AG09309 (cell line): Measurements from ENCODE around the gene ECEL1.
A peak's percentile ranks its signal among the peaks of the same experiment; 100 is the strongest.
"Not testable (repeated sequence)": the region's sequence is repeated elsewhere in the genome, so short reads cannot be mapped to it uniquely, and the experiment has no call there.

ENCODE experiments used
- DNase-seq: peaks from one replicate; pipeline ENCODE4 v3.0.0-alpha.2; 2010; ENCODE audit warnings: low read depth
- H3K4me3 ChIP-seq: 2 replicates; pipeline ENCODE4 v1.5.1; 2011; ENCODE audit warnings: mild to moderate bottlenecking, low read depth, low read length, moderate library complexity; ENCODE audit not compliant: control insufficient read depth
- TF ChIP-seq, protein P1 (sequence below): IDR thresholded peaks from 2 replicates; pipeline ENCODE4 v1.5.1; 2011; ENCODE audit warnings: mild to moderate bottlenecking, low read depth, low read length, inconsistent platforms; ENCODE audit not compliant: insufficient read depth, control insufficient read depth; ENCODE audit errors: missing control alignments

ECEL1 gene

DNA sequence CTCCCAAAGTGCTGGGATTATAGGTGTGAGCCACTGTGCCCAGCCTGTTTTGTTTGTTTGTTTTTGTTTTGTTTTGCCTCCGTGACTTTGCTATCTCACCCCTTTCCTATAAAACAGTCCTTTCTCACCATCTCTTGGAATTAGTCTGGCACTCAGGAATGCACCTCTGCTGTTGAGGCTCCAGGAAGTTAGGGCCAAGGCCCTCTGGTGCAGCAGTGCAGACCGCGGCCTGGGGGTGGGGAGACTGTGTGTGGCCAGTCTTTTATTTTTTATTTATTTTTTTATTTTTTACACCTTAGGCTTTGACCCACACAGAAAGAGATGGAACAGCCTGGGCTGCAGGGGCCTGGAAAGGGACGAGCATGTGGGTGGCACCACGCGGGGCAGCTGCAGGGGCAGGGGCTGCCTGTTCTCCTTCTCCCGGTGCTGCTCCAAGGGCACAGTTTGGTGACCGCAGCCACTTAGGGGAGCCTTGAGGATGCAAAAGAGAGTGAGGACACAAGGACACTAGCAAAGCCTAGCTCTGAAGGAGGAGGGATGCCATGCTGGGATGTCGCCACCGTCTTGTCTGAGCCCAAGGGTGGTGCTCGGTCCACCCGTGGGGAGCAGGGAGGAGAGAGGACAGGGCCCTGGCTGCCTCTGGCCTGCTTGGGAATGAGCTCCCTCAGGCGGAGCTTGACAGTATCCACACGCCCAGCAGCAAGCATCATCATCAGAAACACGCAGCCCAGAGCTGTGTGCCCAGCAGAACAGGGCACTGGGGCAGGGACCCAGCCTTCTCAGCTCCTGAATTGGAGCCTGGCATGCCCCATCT lies 51.0 kb downstream of the ECEL1 start:
- TF ChIP-seq, protein P1, sequence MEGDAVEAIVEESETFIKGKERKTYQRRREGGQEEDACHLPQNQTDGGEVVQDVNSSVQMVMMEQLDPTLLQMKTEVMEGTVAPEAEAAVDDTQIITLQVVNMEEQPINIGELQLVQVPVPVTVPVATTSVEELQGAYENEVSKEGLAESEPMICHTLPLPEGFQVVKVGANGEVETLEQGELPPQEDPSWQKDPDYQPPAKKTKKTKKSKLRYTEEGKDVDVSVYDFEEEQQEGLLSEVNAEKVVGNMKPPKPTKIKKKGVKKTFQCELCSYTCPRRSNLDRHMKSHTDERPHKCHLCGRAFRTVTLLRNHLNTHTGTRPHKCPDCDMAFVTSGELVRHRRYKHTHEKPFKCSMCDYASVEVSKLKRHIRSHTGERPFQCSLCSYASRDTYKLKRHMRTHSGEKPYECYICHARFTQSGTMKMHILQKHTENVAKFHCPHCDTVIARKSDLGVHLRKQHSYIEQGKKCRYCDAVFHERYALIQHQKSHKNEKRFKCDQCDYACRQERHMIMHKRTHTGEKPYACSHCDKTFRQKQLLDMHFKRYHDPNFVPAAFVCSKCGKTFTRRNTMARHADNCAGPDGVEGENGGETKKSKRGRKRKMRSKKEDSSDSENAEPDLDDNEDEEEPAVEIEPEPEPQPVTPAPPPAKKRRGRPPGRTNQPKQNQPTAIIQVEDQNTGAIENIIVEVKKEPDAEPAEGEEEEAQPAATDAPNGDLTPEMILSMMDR, result no peak
- DNase-seq, result no peak
- H3K4me3 ChIP-seq, result no peak overlapping the region

DNA sequence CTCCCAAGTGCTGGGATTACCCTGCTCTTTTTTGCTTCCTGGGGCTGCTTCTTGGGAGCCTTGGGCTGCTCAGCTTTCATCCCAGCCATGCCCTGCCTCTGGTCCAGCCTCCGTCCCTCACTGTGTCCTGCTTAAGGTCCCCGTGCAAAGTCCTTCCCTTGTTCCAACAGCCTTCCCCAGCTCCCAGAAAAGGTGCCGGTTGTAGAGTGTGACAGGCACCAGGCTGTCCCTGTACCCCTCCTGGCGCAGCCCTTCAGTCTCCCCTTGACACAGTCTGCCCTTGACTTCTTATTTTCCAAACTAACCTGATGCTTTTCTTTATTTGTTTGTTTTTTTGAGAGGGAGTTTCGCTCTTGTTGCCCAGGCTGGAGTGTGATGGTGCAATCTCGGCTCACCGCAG lies 51.8 kb downstream of the ECEL1 start:
- TF ChIP-seq, protein P1, result no peak
- no peak for DNase-seq
- no peak overlapping the region for H3K4me3 ChIP-seq

DNA sequence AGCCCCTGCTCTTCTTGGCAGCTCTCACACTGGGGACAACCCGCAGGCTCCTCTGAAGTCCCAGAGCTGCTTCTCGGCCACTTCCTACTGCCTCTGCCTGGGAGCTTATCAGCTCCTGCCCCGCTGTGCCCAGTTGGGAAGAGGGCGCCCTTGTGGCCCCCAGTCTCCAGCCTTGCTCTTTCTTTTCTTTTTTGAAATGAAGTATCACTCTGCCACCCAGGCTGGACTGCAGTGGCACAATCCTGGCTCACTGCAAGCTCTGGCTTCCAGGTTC lies 52.3 kb downstream of the ECEL1 start:
- no peak for DNase-seq
- H3K4me3 ChIP-seq, result no peak overlapping the region
- TF ChIP-seq, protein P1, result no peak

DNA sequence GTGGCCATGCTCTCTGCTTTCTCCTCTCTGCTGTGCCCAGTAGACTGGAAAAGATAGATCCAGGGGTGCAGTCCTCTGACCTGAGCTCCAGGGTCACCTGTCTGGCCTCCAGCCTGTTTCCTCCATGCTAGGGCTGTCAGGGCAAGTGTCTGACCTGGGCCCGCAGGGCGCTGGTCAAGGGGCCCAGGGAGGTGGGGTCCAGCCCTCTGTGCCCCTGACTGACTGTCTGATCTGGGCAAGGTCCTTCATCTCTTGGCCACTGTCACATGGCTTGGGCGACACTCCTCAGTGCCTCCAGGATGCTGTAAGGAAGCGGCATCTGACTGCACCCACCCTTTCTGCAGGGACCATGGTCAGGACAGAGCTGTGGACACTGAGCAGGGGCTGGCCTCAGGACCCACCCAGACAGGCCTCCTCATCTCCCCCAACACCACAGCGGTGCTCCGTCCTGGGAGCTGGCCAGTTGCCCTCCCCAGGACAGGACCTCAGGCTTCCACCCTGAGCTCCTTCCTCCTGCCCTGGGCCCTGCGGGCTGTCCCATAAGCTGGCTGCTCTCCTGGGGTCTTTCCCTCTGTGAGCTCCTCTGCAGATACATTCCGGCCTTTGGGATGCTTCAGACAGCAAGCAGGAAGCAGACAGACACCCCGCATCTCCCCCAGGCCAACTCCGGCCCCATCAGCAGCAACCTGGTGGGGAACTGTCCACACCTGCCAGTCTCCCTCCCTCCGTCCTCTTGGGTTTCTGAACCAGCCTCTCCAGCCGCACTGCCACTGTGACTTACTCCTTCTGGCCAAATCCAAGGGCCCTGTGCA lies 52.9 kb downstream of the ECEL1 start:
- TF ChIP-seq, protein P1, result no peak
- no peak for DNase-seq
- H3K4me3 ChIP-seq, result no peak overlapping the region

DNA sequence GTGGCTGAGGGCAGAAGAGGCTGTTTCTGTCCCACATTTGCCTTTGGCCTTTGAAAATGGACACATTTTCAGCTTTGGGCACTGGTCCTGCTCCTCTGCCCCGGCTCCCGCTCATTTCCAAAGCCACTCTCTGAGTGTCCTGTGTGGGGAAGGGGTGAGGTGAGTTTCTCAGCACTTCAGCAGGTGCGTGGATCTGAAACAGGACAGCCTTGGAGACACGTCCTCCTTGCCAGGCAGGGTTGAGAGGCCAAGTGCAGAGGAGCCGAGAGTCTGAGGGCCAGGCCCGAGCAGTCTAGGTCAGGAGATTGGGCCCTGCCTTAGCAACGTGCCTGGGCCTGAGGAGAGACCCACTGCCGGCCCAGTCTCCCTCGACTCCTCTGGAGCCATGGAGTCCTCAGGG lies 53.5 kb downstream of the ECEL1 start:
- no peak overlapping the region for H3K4me3 ChIP-seq
- TF ChIP-seq, protein P1, result no peak
- no peak for DNase-seq

DNA sequence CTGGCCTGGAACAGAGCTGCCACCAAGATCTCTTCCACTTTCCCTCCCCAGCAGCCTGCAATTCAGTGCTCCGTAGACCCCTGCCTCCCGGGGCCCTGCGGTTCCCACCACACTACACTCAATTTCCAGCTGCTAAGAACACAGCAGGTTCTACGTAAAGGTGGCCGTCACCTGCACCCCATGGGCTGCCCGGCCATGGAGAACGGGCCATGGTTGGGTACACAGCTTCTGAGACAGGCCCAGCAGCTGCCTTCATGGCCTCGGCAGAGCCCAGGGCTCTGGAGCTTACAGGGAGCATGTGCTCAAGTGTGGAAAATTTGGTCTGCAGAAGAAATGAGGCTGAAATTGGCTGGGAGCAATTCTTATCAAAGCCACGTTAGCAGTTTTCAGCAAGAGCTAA lies 54.0 kb downstream of the ECEL1 start:
- DNase-seq, H3K4me3 ChIP-seq: not testable (repeated sequence)

DNA sequence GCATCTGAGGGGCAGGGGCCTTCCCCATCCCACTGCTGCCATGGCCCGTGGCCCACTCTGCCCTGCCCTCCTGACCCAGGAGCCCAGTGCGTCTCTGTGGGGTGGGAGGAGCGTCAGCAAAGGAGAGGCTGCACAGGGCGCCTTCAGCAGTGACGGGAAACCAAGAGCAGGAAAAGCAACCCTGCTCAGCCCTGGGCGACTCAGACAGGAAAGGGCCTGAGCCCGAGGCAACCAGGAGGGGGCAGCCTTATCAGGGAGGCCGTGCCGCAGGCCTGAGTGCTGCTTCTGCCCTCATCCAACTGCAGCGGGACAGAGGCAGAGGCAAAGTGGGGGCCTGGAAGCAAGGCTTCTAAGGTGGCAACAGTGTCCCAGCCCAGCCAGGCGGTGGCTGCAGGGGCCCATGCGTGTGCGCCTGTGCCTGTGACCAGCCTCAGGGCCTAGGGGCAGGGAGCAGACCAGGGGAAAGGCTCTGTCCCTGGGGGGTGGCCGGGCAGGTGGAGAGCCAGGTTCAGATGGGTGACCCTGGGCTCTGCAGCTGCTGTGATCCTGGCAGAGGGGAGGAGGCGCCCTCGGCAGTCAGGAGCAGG lies 54.9 kb downstream of the ECEL1 start:
- no peak for DNase-seq
- H3K4me3 ChIP-seq, result no peak overlapping the region
- TF ChIP-seq, protein P1, result peak; percentile 15
